HepG2 (cell line): ENCODE measurements around the gene BMPER. TPM values are rescaled to one million over a fixed set of nuclear protein-coding genes. Genes with fewer than 3 reads are reported as not detected.

Source experiments
- ATAC-seq: fragments of 200-7000 bp; cut with Tn5 transposase; 3 replicates; pipeline ENCODE4 v1.9.1; 2020; ENCODE audit warnings: mild to moderate bottlenecking, moderate library complexity
- BruUV-seq: library from RNA; stranded (reverse); fragments of 400-500 nt; replicated peaks from 2 replicates; lab custom pipeline; 2021; lab: Mats Ljungman, UMichigan
- CTCF ChIA-PET: fragments of 300-600 bp; formaldehyde crosslinking; extraction: SDS; loops from one replicate; lab custom pipeline; 2021; ENCODE audit warnings: low total read pairs, inconsistent platforms, low intra/inter-chr PET ratio; lab: Yijun Ruan, JAX
- POLR2A ChIA-PET: fragments of 350-600 bp; sonication (Branson Sonifier 250); formaldehyde crosslinking; loops from one replicate; lab custom pipeline; 2020; ENCODE audit warnings: antibody characterized with exemption, inconsistent platforms; lab: Yijun Ruan, JAX
- DNase-seq: peaks from one replicate; pipeline ENCODE4 v3.0.0-alpha.2; 2015; ENCODE audit warnings: low spot score
- FAIRE-seq: peaks from 3 replicates; lab custom pipeline; 2011; peaks lifted over from hg19 to GRCh38; lab: Jason Lieb, UNC
- H2AFZ ChIP-seq: one replicate; pipeline ENCODE4 v1.6.1; 2011; ENCODE audit warnings: low read length, inconsistent platforms
- H3K27ac ChIP-seq: fragments of 300-600 bp; 3 replicates; pipeline ENCODE4 v1.8.0; 2011; ENCODE audit warnings: mixed run types, mild to moderate bottlenecking, mixed read lengths, low read length, inconsistent platforms; ENCODE audit not compliant: insufficient read depth; ENCODE audit errors: extremely low read length
- H3K27me3 ChIP-seq, 2 experiments: fragments of 200-600 bp in 1 of 2; 2 replicates in 1 of 2; 3 replicates in 1 of 2; pipeline versions ENCODE4 v1.6.0 to v1.8.0; 2011; ENCODE audit warnings: low read length in 2 of 2, mild to moderate bottlenecking in 2 of 2, moderate library complexity in 2 of 2, inconsistent platforms in 1 of 2; ENCODE audit not compliant: insufficient read depth in 2 of 2, control insufficient read depth in 1 of 2
- H3K36me3 ChIP-seq, 2 experiments: fragments of 200-600 bp in 1 of 2; replicated peaks in 1 of 2; 2 replicates in 1 of 2; 3 replicates in 1 of 2; pipeline versions ENCODE4 v1.5.1 to v1.8.0; 2011; ENCODE audit warnings: low read length in 2 of 2, inconsistent platforms in 1 of 2; ENCODE audit not compliant: insufficient read depth in 2 of 2, control insufficient read depth in 1 of 2
- H3K4me1 ChIP-seq: 2 replicates; pipeline ENCODE4 v1.5.1; 2012; ENCODE audit warnings: low read length, inconsistent platforms; ENCODE audit not compliant: insufficient read depth
- H3K4me2 ChIP-seq: 2 replicates; pipeline ENCODE4 v1.6.0; 2011; ENCODE audit warnings: low read depth, low read length, inconsistent platforms
- H3K4me3 ChIP-seq, 3 experiments: fragments of 200-600 bp in 1 of 3; sonication (generic), shearing (Covaris generic) in 1 of 3; replicated peaks in 1 of 3; 2 replicates each; pipeline ENCODE4 v1.5.1; 2011 to 2016; ENCODE audit warnings: low read length in 3 of 3, inconsistent platforms in 2 of 3, low read depth in 2 of 3, mild to moderate bottlenecking in 2 of 3, control low read depth in 1 of 3, mixed read lengths in 1 of 3; ENCODE audit not compliant: insufficient read depth in 1 of 3
- H3K79me2 ChIP-seq: one replicate; pipeline ENCODE4 v1.6.1; 2011; ENCODE audit warnings: low read length, inconsistent platforms; ENCODE audit not compliant: insufficient read depth
- H3K9ac ChIP-seq: 2 replicates; pipeline ENCODE4 v1.6.0; 2011; ENCODE audit warnings: mild to moderate bottlenecking, low read depth, low read length, inconsistent platforms; ENCODE audit not compliant: insufficient read depth
- H3K9me3 ChIP-seq: 2 replicates; pipeline ENCODE4 v1.5.1; 2012; ENCODE audit warnings: mild to moderate bottlenecking, low read length
- H4K20me1 ChIP-seq: 2 replicates; pipeline ENCODE4 v1.6.0; 2011; ENCODE audit warnings: inconsistent platforms, mild to moderate bottlenecking, low read length, moderate library complexity; ENCODE audit not compliant: insufficient read depth
- FOXA1 ChIP-seq, 2 experiments: fragments of 450-650 bp in 1 of 2; sonication (generic) in 1 of 2; formaldehyde crosslinking in 1 of 2; IDR thresholded peaks; 2 replicates each; pipeline versions ENCODE4 v1.4.0 to v1.6.1; 2016 to 2020; ENCODE audit warnings: missing genetic modification reagents in 1 of 2
- HINFP ChIP-seq: sonication (generic); formaldehyde crosslinking; IDR thresholded peaks from 2 replicates; pipeline ENCODE4 v1.4.0; 2020; ENCODE audit warnings: low read depth, mild to moderate bottlenecking, missing genetic modification reagents
- HIVEP1 ChIP-seq: sonication (generic); formaldehyde crosslinking; IDR thresholded peaks from 2 replicates; pipeline ENCODE4 v1.4.0; 2020; ENCODE audit warnings: mild to moderate bottlenecking, missing genetic modification reagents
- MED1 ChIP-seq: sonication (generic); formaldehyde crosslinking; IDR thresholded peaks from 2 replicates; pipeline ENCODE4 v1.4.0; 2020; ENCODE audit warnings: missing genetic modification reagents
- SMAD9 ChIP-seq: sonication (generic); formaldehyde crosslinking; IDR thresholded peaks from 2 replicates; pipeline ENCODE4 v1.5.1; 2020; ENCODE audit warnings: mild to moderate bottlenecking, missing genetic modification reagents
- ZBTB40 ChIP-seq, 2 experiments: fragments of 450-650 bp in 1 of 2; sonication (generic) in 1 of 2; formaldehyde crosslinking in 1 of 2; IDR thresholded peaks; 2 replicates each; pipeline versions ENCODE4 v1.6.1 to v1.8.0; 2016 to 2022; ENCODE audit warnings: antibody characterized with exemption in 1 of 2, mild to moderate bottlenecking in 1 of 2, missing genetic modification reagents in 1 of 2
- ZMAT3 ChIP-seq: sonication (generic); formaldehyde crosslinking; conservative IDR thresholded peaks from 2 replicates; pipeline ENCODE4 v1.7.0; 2021; ENCODE audit warnings: missing genetic modification reagents
- ZNF724P ChIP-seq: sonication (generic); formaldehyde crosslinking; IDR thresholded peaks from 2 replicates; pipeline ENCODE4 v1.8.0; 2022; ENCODE audit warnings: missing genetic modification reagents, borderline replicate concordance
- WGBS: methylation state at CpG from one replicate; pipeline ENCODE4 v1.1.6; 2017; ENCODE audit warnings: low lambda C conversion rate; 5-methylcytosine and 5-hydroxymethylcytosine counted together
- in situ Hi-C: cut with HindIII; loops from 2 replicates; pipeline ENCODE4 v1.10.0; 2017; ENCODE audit warnings: low pct_unique_long_range_greater_than_20kb; ENCODE audit not compliant: extremely low pct_ligation_motif_present
- intact Hi-C: fragments of 100-400 bp; cut with micrococcal nuclease; formaldehyde crosslinking; loops from one replicate; pipeline ENCODE4 v1.10.0; 2022; ENCODE audit not compliant: unreplicated experiment
- polyA plus RNA-seq, 8 experiments: library from polyadenylated mRNA; depleted of rRNA in 3 of 8; stranded (reverse) in 7 of 8; unstranded in 1 of 8; fragments of >200 nt; fragmentation: Illumina TruSeq in 4 of 8; extraction: Trizol in 4 of 8; gene quantifications; 2 replicates each; pipeline versions ENCODE4 v1.2.1 to v1.2.3, GENCODE V29; 2011 to 2016; ENCODE audit warnings: low read depth in 4 of 8, missing spikeins in 1 of 8, mixed read lengths in 1 of 8; ENCODE audit not compliant: insufficient read depth in 1 of 8
- total RNA-seq, 5 experiments: library from RNA; depleted of rRNA; stranded (reverse); fragments of >200 nt; fragmentation: Illumina TruSeq; extraction: Trizol; gene quantifications; 2 replicates each; pipeline ENCODE4 v1.2.3, GENCODE V29; 2016; ENCODE audit warnings: low read depth in 1 of 5

BMPER gene
- total and polyA plus RNA-seq, 2 of the 13 experiments (the other 11 are each of a cell fraction or from before 2014, with no cell fraction given), result not detected

GRCh38 chr7:33961948-33962347 is 56.6 kb downstream of the BMPER start:
- H3K79me2 ChIP-seq, result no peaks in the 10 kb centered on the region
- peaks cover 0 to 9% of the 10 kb centered on the region in 2 experiments; a peak in 1 of 5 replicates for H3K27me3 ChIP-seq
- no peaks in the 10 kb centered on the region for H3K9me3 ChIP-seq
- H3K9ac ChIP-seq, result no peak overlapping the region
- ATAC-seq (no peak), FAIRE-seq (no peak), DNase-seq (no peak)
- no TSS peak for BruUV-seq
- whole genome bisulfite sequencing, result 3% methylated on average over 1 of the region's 1 CpG
- H3K27ac ChIP-seq, result no peak overlapping the region
- H3K36me3 ChIP-seq, result no peaks in the 10 kb centered on the region
- CTCF ChIA-PET, result no interaction called here
- no peak overlapping the region for H3K4me2 ChIP-seq
- no peaks in the 10 kb centered on the region for H4K20me1 ChIP-seq
- no peak for TF ChIP-seq FOXA1 (IDR thresholded peaks at IDR 0.05)
- TF ChIP-seq FOXA1 (CRISPR knock-in tag; IDR thresholded peaks at IDR 0.05), result no peak
- no peak for TF ChIP-seq ZNF724P
- no peak for TF ChIP-seq HIVEP1
- no peak for TF ChIP-seq ZMAT3
- no peak for TF ChIP-seq SMAD9 (CRISPR knock-in tag)
- TF ChIP-seq MED1 (CRISPR knock-in tag), result no peak
- TF ChIP-seq ZBTB40 (IDR thresholded peaks at IDR 0.05), result no peak
- TF ChIP-seq ZBTB40 (CRISPR knock-in tag; IDR thresholded peaks at IDR 0.05), result no peak
- TF ChIP-seq HINFP, result no peak
- TF ChIP-seq, all 625 proteins: peak for 0
- intact Hi-C loops (no loop called here), in situ Hi-C loops (no loop called here)
- H3K4me3 ChIP-seq, result no peak overlapping the region
- H3K4me1 ChIP-seq, result no peaks in the 10 kb centered on the region
- POLR2A ChIA-PET, result no interaction called here
- H2AFZ ChIP-seq, result no peak overlapping the region
